Endodermal cell (in vitro differentiated cells): ENCODE data around the gene YIF1A. TPM values are rescaled to one million over a fixed set of nuclear protein-coding genes. Genes with fewer than 3 reads are reported as not detected.
"Not testable (repeated sequence)": the region's sequence is repeated elsewhere in the genome, so short reads cannot be mapped to it uniquely, and the experiment has no call there.

Experiments
- DNase-seq: peaks from one replicate; pipeline ENCODE4 v3.0.0-alpha.2; 2017
- H3K27ac ChIP-seq: 2 replicates; pipeline ENCODE4 v1.5.1; 2013; ENCODE audit warnings: mild to moderate bottlenecking, low read depth, low read length, moderate library complexity
- H3K27me3 ChIP-seq: 2 replicates; pipeline ENCODE4 v1.6.1; 2013; ENCODE audit warnings: mild to moderate bottlenecking, low read length, moderate library complexity; ENCODE audit not compliant: insufficient read depth, control insufficient read depth, poor library complexity, severe bottlenecking
- H3K36me3 ChIP-seq: 2 replicates; pipeline ENCODE4 v1.7.0; 2013; ENCODE audit warnings: mild to moderate bottlenecking, low read length, moderate library complexity; ENCODE audit not compliant: control insufficient read depth, insufficient read depth
- H3K4me1 ChIP-seq: one replicate; pipeline ENCODE4 v1.7.0; 2013; ENCODE audit warnings: low read length; ENCODE audit not compliant: control insufficient read depth, insufficient read depth
- H3K4me3 ChIP-seq: 2 replicates; pipeline ENCODE4 v1.5.1; 2013; ENCODE audit warnings: mild to moderate bottlenecking, low read length, moderate library complexity
- H3K9ac ChIP-seq: 2 replicates; pipeline ENCODE4 v1.6.1; 2013; ENCODE audit warnings: mild to moderate bottlenecking, low read length, moderate library complexity; ENCODE audit not compliant: poor library complexity, severe bottlenecking; ENCODE audit errors: extremely low read depth
- H3K9me3 ChIP-seq: 2 replicates; pipeline ENCODE4 v1.6.1; 2013; ENCODE audit warnings: mild to moderate bottlenecking, low read length, moderate library complexity; ENCODE audit not compliant: control insufficient read depth
- H3K27ac Mint-ChIP-seq: 2 replicates; pipeline ENCODE4 v1.8.0; 2020; ENCODE audit warnings: mixed read lengths
- H3K27me3 Mint-ChIP-seq: 2 replicates; pipeline ENCODE4 v1.8.0; 2021; ENCODE audit warnings: mild to moderate bottlenecking, mixed read lengths; ENCODE audit not compliant: insufficient read depth
- H3K36me3 Mint-ChIP-seq: 2 replicates; pipeline ENCODE4 v1.8.0; 2020; ENCODE audit warnings: low read depth, mixed read lengths
- H3K4me1 Mint-ChIP-seq: 2 replicates; pipeline ENCODE4 v1.8.0; 2020; ENCODE audit warnings: mixed read lengths
- H3K4me3 Mint-ChIP-seq: 2 replicates; pipeline ENCODE4 v1.8.0; 2020; ENCODE audit warnings: mild to moderate bottlenecking, moderate library complexity, mixed read lengths
- H3K9me3 Mint-ChIP-seq: 2 replicates; pipeline ENCODE4 v1.8.0; 2020; ENCODE audit warnings: mild to moderate bottlenecking, mixed read lengths
- CTCF ChIP-seq: fragments of 200-600 bp; sonication (generic); conservative IDR thresholded peaks from 2 replicates; pipeline ENCODE4 v1.5.0; 2021; ENCODE audit warnings: antibody characterized with exemption, mild to moderate bottlenecking
- WGBS, 2 experiments: methylation state at CpG; one replicate each; pipeline versions ENCODE4 v1.1.5 to v1.1.7; 2013; ENCODE audit warnings: missing lambda C conversion rate in 2 of 2, mixed read lengths in 1 of 2; ENCODE audit not compliant: insufficient coverage in 1 of 2, insufficient read length in 1 of 2; 5-methylcytosine and 5-hydroxymethylcytosine counted together
- total RNA-seq, 2 donors: library from RNA; stranded (reverse); fragmentation: NEBNext Ultra II Directional in 1 of 2; extraction: Animal tissue kit (Norgen Biotek cat#: 25700) in 1 of 2; gene quantifications; 2 replicates in 1 of 2; 3 replicates in 1 of 2; pipeline ENCODE4 v1.2.1, GENCODE V29; 2021

Gene YIF1A
- total RNA-seq, 2 donors from 2014 or later, result 70.6 to 80.1 TPM

GRCh38 chr11:66278363-66279091, 10.4 kb downstream of the YIF1A start:
- no peak overlapping the region for H3K9ac ChIP-seq
- peak overlapping the region; percentile 43 for H3K4me3 Mint-ChIP-seq

GRCh38 chr11:66277471-66278362, 11.2 kb downstream of the YIF1A start, which contains the start of gene CNIH2:
Gene CNIH2, plus strand, starts transcription at chr11:66278175. Its CDS starts 282 bp downstream, at chr11:66278457.
- peak within 1 kb of the TSS; percentile 43 for H3K4me3 Mint-ChIP-seq
- Histone ChIP-seq H3K27me3 (peaks cover 14% of the 10 kb centered on the region), H3K27ac (peak within 1 kb of the TSS; percentile 78), H3K4me1 (peaks cover 2% of the 10 kb centered on the region), H3K4me3 (no peak within 1 kb of the TSS), H3K9me3 (no peaks in the 10 kb centered on the region), H3K9ac (no peak within 1 kb of the TSS), H3K36me3 (peaks cover 21% of the 10 kb centered on the region)
- H3K9me3 Mint-ChIP-seq, result no peaks in the 10 kb centered on the region
- H3K27me3 Mint-ChIP-seq, result peaks cover 30% of the 10 kb centered on the region
- DNase-seq, result peak; percentile 83
- TF ChIP-seq CTCF, result no peak
- 4 to 19% methylated on average over 7 to 84 of the region's 84 CpGs for WGBS, 2 experiments
- peaks cover 22% of the 10 kb centered on the region for H3K36me3 Mint-ChIP-seq
- no peaks in the 10 kb centered on the region for H3K4me1 Mint-ChIP-seq
- H3K27ac Mint-ChIP-seq, result no peak within 1 kb of the TSS

More at GRCh38 chr11:66278363-66279091, 10.4 kb downstream of the YIF1A start:
- Histone ChIP-seq H3K36me3 (peaks cover 13% of the 10 kb centered on the region), H3K9me3 (no peaks in the 10 kb centered on the region), H3K4me3 (no peak overlapping the region), H3K27ac (peak overlapping the region; percentile 78), H3K27me3 (peaks cover 14% of the 10 kb centered on the region), H3K4me1 (peaks cover 3% of the 10 kb centered on the region)
- Mint-ChIP-seq H3K36me3 (peaks cover 14% of the 10 kb centered on the region), H3K4me1 (no peaks in the 10 kb centered on the region), H3K27me3 (peaks cover 30% of the 10 kb centered on the region), H3K9me3 (no peaks in the 10 kb centered on the region), H3K27ac (no peak overlapping the region)
- no peak for DNase-seq
- TF ChIP-seq CTCF, result no peak
- 0 to 3% methylated on average over 9 to 36 of the region's 45 CpGs for WGBS, 2 experiments

GRCh38 chr11:66277064-66277463, 11.9 kb downstream of the YIF1A start:
- H3K4me3 ChIP-seq, H3K4me1 ChIP-seq, DNase-seq, H3K27ac ChIP-seq, H3K9ac ChIP-seq, H3K9me3 ChIP-seq, H3K9me3 Mint-ChIP-seq, H3K4me3 Mint-ChIP-seq, H3K4me1 Mint-ChIP-seq, H3K27ac Mint-ChIP-seq: not testable (repeated sequence)
- Mint-ChIP-seq H3K27me3 (peaks cover 30% of the 10 kb centered on the region), H3K36me3 (peaks cover 29% of the 10 kb centered on the region)
- 92 to 100% methylated on average over 3 to 4 of the region's 4 CpGs for WGBS, 2 experiments
- Histone ChIP-seq H3K36me3 (peaks cover 28% of the 10 kb centered on the region), H3K27me3 (peaks cover 14% of the 10 kb centered on the region)

GRCh38 chr11:66276619-66277018, 12.3 kb downstream of the YIF1A start:
- H3K4me1 Mint-ChIP-seq, H3K9ac ChIP-seq, H3K9me3 Mint-ChIP-seq, H3K27ac Mint-ChIP-seq, DNase-seq, H3K27ac ChIP-seq, H3K4me1 ChIP-seq, H3K4me3 ChIP-seq, H3K4me3 Mint-ChIP-seq, H3K9me3 ChIP-seq: not testable (repeated sequence)
- Histone ChIP-seq H3K36me3 (peaks cover 32% of the 10 kb centered on the region), H3K27me3 (peaks cover 14% of the 10 kb centered on the region)
- WGBS, 2 experiments, result 84% methylated on average over 13 of the region's 13 CpGs; no CpG with 5 or more reads in 1 of the 2 experiments
- Mint-ChIP-seq H3K36me3 (peaks cover 33% of the 10 kb centered on the region), H3K27me3 (peaks cover 30% of the 10 kb centered on the region)
